Activated CD8-positive, alpha-beta T cell treated with anti-CD3 and anti-CD28 coated beads for 36 hours (primary cell): ENCODE measurements around the gene ZNF385B. TPM values are rescaled to one million over a fixed set of nuclear protein-coding genes. Genes with fewer than 3 reads are reported as not detected.
"Not testable (repeated sequence)": the region's sequence is repeated elsewhere in the genome, so short reads cannot be mapped to it uniquely, and the experiment has no call there.

Experiments
- ATAC-seq: fragments of 200-7000 bp; cut with Tn5 transposase; one replicate; pipeline ENCODE4 v1.10.0; 2021; ENCODE audit warnings: mild to moderate bottlenecking, moderate library complexity
- CTCF ChIA-PET: fragments of 350-600 bp; sonication (Branson Sonifier 250); formaldehyde crosslinking; loops from one replicate; lab custom pipeline; 2021; ENCODE audit warnings: antibody characterized with exemption; lab: Charles Lee
- POLR2A ChIA-PET: fragments of 350-600 bp; sonication (Branson Sonifier 250); formaldehyde crosslinking; loops from one replicate; lab custom pipeline; 2021; ENCODE audit warnings: antibody characterized with exemption; lab: Charles Lee
- DNase-seq: peaks from one replicate; pipeline ENCODE4 v3.0.0-alpha.2; 2020
- H3K27ac Mint-ChIP-seq: one replicate; pipeline ENCODE4 v1.8.0; 2021; ENCODE audit warnings: mild to moderate bottlenecking, mixed read lengths
- H3K27me3 Mint-ChIP-seq: one replicate; pipeline ENCODE4 v1.8.0; 2021; ENCODE audit warnings: mixed read lengths
- H3K36me3 Mint-ChIP-seq: one replicate; pipeline ENCODE4 v1.8.0; 2021; ENCODE audit warnings: low read depth, mixed read lengths
- H3K4me1 Mint-ChIP-seq: one replicate; pipeline ENCODE4 v1.8.0; 2021; ENCODE audit warnings: low read depth, mixed read lengths
- H3K4me3 Mint-ChIP-seq: one replicate; pipeline ENCODE4 v1.8.0; 2021; ENCODE audit warnings: mild to moderate bottlenecking, moderate library complexity, mixed read lengths
- H3K9me3 Mint-ChIP-seq: one replicate; pipeline ENCODE4 v1.8.0; 2021; ENCODE audit warnings: mixed read lengths
- CTCF ChIP-seq: fragments of 200-600 bp; IDR thresholded peaks from one replicate; pipeline ENCODE4 v1.8.0; 2022; ENCODE audit warnings: antibody characterized with exemption, mild to moderate bottlenecking
- intact Hi-C: fragments of 100-400 bp; cut with micrococcal nuclease; formaldehyde crosslinking; loops from one replicate; pipeline ENCODE4 v1.10.0; 2022
- total RNA-seq, 2 experiments: library from RNA; stranded (reverse); gene quantifications; one replicate each; pipeline ENCODE4 v1.2.3, GENCODE V29; 2021

Gene ZNF385B
- total RNA-seq, 2 experiments from 2014 or later, result not detected

- DNase-seq, result no peak
- ATAC-seq, result no peak
These were observed 391.3 kb downstream of the ZNF385B start for GRCh38 chr2:179470089-179470488.

GRCh38 chr2:179467960-179468359 is 393.5 kb downstream of the ZNF385B start:
- CTCF ChIA-PET, result no interaction called here
- peaks cover 6% of the 10 kb centered on the region for H3K27me3 Mint-ChIP-seq

More at GRCh38 chr2:179470089-179470488, 391.3 kb downstream of the ZNF385B start:
- no peaks in the 10 kb centered on the region for H3K9me3 Mint-ChIP-seq
- CTCF ChIA-PET, result interaction anchor here (1.0 kb wide), 1 partner anchor 29 kb away, joined by 3 read pairs; no protein-coding TSS in a partner anchor
- intact Hi-C loops, result no loop called here
- H3K27me3 Mint-ChIP-seq, result peaks cover 14% of the 10 kb centered on the region
- POLR2A ChIA-PET, result no interaction called here
- no peak overlapping the region for H3K27ac Mint-ChIP-seq
- H3K4me1 Mint-ChIP-seq, result no peaks in the 10 kb centered on the region
- H3K36me3 Mint-ChIP-seq, result no peaks in the 10 kb centered on the region
- TF ChIP-seq CTCF, result no peak
- no peak overlapping the region for H3K4me3 Mint-ChIP-seq

GRCh38 chr2:179467111-179467510 is 394.3 kb downstream of the ZNF385B start:
- DNase-seq, result no peak
- Mint-ChIP-seq H3K27ac (no peak overlapping the region), H3K9me3 (no peaks in the 10 kb centered on the region), H3K4me3 (no peak overlapping the region), H3K4me1 (no peaks in the 10 kb centered on the region), H3K27me3 (peaks cover 5% of the 10 kb centered on the region), H3K36me3 (no peaks in the 10 kb centered on the region)
- TF ChIP-seq CTCF, result no peak
- ChIA-PET CTCF (no interaction called here), POLR2A (no interaction called here)
- intact Hi-C loops, result no loop called here
- ATAC-seq, result no peak

More at GRCh38 chr2:179467960-179468359, 393.5 kb downstream of the ZNF385B start:
- Mint-ChIP-seq H3K9me3 (no peaks in the 10 kb centered on the region), H3K36me3 (no peaks in the 10 kb centered on the region), H3K27ac (no peak overlapping the region), H3K4me3 (no peak overlapping the region), H3K4me1 (no peaks in the 10 kb centered on the region)
- POLR2A ChIA-PET, result no interaction called here
- TF ChIP-seq CTCF, result no peak
- intact Hi-C loops, result no loop called here
- ATAC-seq, result no peak
- no peak for DNase-seq

- no peak for ATAC-seq
- ChIA-PET CTCF (no interaction called here), POLR2A (no interaction called here)
- H3K27me3 Mint-ChIP-seq, result no peaks in the 10 kb centered on the region
- no peak overlapping the region for H3K4me3 Mint-ChIP-seq
- no peak overlapping the region for H3K27ac Mint-ChIP-seq
- DNase-seq, result no peak
- no peaks in the 10 kb centered on the region for H3K4me1 Mint-ChIP-seq
- no peak for TF ChIP-seq CTCF
- H3K9me3 Mint-ChIP-seq, result no peaks in the 10 kb centered on the region
- intact Hi-C loops, result no loop called here
- no peaks in the 10 kb centered on the region for H3K36me3 Mint-ChIP-seq
These were observed 400.0 kb downstream of the ZNF385B start for GRCh38 chr2:179461420-179461819.

- POLR2A ChIA-PET, result no interaction called here
- no peak for ATAC-seq
- CTCF ChIA-PET, result no interaction called here
- intact Hi-C loops, result no loop called here
- no peaks in the 10 kb centered on the region for H3K27me3 Mint-ChIP-seq
- TF ChIP-seq CTCF, result no peak
- no peaks in the 10 kb centered on the region for H3K36me3 Mint-ChIP-seq
- DNase-seq, result no peak
- H3K4me3 Mint-ChIP-seq, result no peak overlapping the region
- H3K27ac Mint-ChIP-seq, result no peak overlapping the region
- H3K9me3 Mint-ChIP-seq, result no peaks in the 10 kb centered on the region
- H3K4me1 Mint-ChIP-seq, result no peaks in the 10 kb centered on the region
These were observed 401.1 kb downstream of the ZNF385B start for GRCh38 chr2:179460181-179460929.

- POLR2A ChIA-PET, intact Hi-C loops, ATAC-seq, H3K27me3 Mint-ChIP-seq, H3K27ac Mint-ChIP-seq, H3K36me3 Mint-ChIP-seq, H3K9me3 Mint-ChIP-seq, H3K4me3 Mint-ChIP-seq, CTCF ChIA-PET, DNase-seq, H3K4me1 Mint-ChIP-seq: not testable (repeated sequence)
These were observed 403.3 kb downstream of the ZNF385B start for GRCh38 chr2:179458113-179458512.
